Thyroid gland (tissue), 4 donors: ENCODE measurements around the gene HOATZ.

Experiments
- POLR2A ChIP-seq, 2 donors: fragments of 450-650 bp; IDR thresholded peaks; one replicate each; pipeline ENCODE4 v1.6.1; 2017; ENCODE audit warnings: antibody characterized with exemption in 2 of 2, mild to moderate bottlenecking in 2 of 2, moderate library complexity in 1 of 2
- TF ChIP-seq, protein P1 (sequence below), 6 experiments: fragments of 200-600 bp in 3 of 6; fragments of 450-650 bp in 3 of 6; sonication (generic) in 3 of 6; IDR thresholded peaks; one replicate each; pipeline ENCODE4 v1.5.1; 2016 to 2019; ENCODE audit warnings: antibody characterized with exemption in 6 of 6, mild to moderate bottlenecking in 2 of 6, inconsistent platforms in 1 of 6, moderate library complexity in 1 of 6

DNA sequence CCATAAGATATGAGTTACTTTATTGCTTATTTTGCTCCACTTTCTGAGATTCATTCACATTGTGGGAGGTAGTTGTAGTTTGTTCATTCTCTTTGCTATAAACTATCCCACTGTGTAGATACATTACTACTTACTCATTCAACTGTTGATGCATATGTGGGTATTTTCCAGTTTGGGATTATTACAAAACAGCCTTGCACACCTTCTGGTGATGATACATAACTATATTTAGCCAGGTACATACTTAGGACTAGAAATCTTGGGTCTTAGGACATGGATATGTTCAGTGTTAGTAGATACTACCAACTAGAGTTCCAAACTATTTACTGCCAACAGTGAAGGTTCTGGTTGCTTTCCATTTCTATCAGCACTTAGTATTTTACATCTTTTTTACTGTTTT lies 40.1 kb upstream of the HOATZ start:
- TF ChIP-seq, protein P1, sequence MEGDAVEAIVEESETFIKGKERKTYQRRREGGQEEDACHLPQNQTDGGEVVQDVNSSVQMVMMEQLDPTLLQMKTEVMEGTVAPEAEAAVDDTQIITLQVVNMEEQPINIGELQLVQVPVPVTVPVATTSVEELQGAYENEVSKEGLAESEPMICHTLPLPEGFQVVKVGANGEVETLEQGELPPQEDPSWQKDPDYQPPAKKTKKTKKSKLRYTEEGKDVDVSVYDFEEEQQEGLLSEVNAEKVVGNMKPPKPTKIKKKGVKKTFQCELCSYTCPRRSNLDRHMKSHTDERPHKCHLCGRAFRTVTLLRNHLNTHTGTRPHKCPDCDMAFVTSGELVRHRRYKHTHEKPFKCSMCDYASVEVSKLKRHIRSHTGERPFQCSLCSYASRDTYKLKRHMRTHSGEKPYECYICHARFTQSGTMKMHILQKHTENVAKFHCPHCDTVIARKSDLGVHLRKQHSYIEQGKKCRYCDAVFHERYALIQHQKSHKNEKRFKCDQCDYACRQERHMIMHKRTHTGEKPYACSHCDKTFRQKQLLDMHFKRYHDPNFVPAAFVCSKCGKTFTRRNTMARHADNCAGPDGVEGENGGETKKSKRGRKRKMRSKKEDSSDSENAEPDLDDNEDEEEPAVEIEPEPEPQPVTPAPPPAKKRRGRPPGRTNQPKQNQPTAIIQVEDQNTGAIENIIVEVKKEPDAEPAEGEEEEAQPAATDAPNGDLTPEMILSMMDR (IDR thresholded peaks at IDR 0.05), result no peak
- TF ChIP-seq POLR2A (IDR thresholded peaks at IDR 0.05), result no peak
